Gastroesophageal sphincter (tissue), 3 donors: ENCODE measurements around the gene CCL8.

Experiments used
- CTCF ChIP-seq, 4 experiments: fragments of 200-600 bp in 2 of 4; fragments of 450-650 bp in 2 of 4; sonication (generic) in 1 of 4; IDR thresholded peaks; one replicate each; pipeline ENCODE4 v1.5.1; 2017 to 2019; ENCODE audit warnings: antibody characterized with exemption in 4 of 4, mild to moderate bottlenecking in 2 of 4, moderate library complexity in 2 of 4
- EP300 ChIP-seq: sonication (generic); formaldehyde crosslinking; IDR thresholded peaks from one replicate; pipeline ENCODE4 v1.6.1; 2017; ENCODE audit warnings: antibody characterized with exemption, mild to moderate bottlenecking
- POLR2A ChIP-seq, 2 donors: fragments of 450-650 bp; IDR thresholded peaks; one replicate each; pipeline ENCODE4 v1.6.1; 2017; ENCODE audit warnings: antibody characterized with exemption in 2 of 2, mild to moderate bottlenecking in 2 of 2, moderate library complexity in 1 of 2
- POLR2AphosphoS5 ChIP-seq: sonication (generic); formaldehyde crosslinking; IDR thresholded peaks from one replicate; pipeline ENCODE4 v1.6.1; 2017; ENCODE audit warnings: antibody characterized with exemption

GRCh38 chr17:34290586-34290985, 28.6 kb upstream of the CCL8 start:
- no peak for TF ChIP-seq POLR2A (IDR thresholded peaks at IDR 0.05)
- TF ChIP-seq CTCF (IDR thresholded peaks at IDR 0.05): no peak
- no peak for TF ChIP-seq POLR2AphosphoS5
- no peak for TF ChIP-seq EP300
